ENCODE results near the gene GALNT10.

GALNT10 gene

DNA sequence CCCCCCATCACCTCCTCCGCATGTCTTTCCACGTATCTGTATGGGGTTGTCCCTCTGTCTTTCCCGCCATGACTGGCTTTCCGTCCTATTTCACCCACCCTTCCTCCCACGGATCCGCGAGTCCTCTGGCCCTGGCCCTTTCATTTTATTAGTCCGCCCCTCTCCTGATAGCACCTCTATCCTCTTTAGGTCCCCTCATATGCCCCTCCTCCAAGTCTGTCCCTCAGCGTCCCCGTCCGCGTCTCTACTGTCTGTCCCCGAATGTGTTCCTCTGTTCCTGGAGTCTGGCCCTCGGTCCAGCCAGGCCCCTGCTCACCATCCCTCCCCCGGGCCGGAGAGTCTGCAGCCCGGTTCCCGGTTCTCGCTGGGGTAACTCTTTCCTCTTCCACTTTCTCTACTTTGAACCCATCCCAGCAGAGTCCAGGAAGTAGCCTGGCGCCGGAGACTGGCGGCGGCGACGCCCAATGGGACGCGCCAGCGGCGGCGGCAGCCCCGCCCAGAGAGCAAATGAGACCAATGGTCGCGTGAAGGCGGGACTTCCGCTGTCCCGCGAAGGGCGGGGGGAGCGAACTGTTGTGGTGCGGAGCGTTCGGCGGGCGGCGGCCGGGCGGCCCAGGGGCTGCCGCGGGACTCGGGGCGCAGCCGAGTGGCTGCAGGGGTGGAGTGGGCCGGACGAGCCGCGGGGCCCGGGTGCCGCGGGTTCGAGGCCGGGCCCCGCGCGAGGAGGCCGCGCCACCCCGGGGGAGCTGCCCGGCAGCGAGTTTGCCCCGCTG lies 255.1 kb downstream of the GALNT10 start, which contains the start of gene SAP30L:
Gene SAP30L (plus strand): TSS at position 576 of the 773 bp plus-strand sequence. CDS start 608 bp downstream, outside the sequence.
- no peak within 1 kb of the TSS for H2BK12ac ChIP-seq (ENCODE audit: low read length)
- H2AFZ ChIP-seq (ENCODE audit: low read length) = peak within 1 kb of the TSS; percentile 99
- H3K27ac ChIP-seq (replicated peaks; ENCODE audit: low read length) = peak within 1 kb of the TSS; percentile 56
- H3K18ac ChIP-seq (ENCODE audit: low read length) = peak within 1 kb of the TSS; percentile 96
- no peak within 1 kb of the TSS for H3K4ac ChIP-seq (ENCODE audit: low read length)
- no CpG with 5 or more reads among the region's 70 CpGs for WGBS, 2 donors (ENCODE audit: extremely low coverage in 2 of 2, insufficient read length in 2 of 2, insufficient replicate concordance in 1 of 2)
- peak within 1 kb of the TSS; percentile 92 for H3K4me2 ChIP-seq (ENCODE audit: insufficient read depth, low read length, poor library complexity, severe bottlenecking)
- no peak within 1 kb of the TSS for H2BK15ac ChIP-seq (ENCODE audit: low read length)
- peak within 1 kb of the TSS; percentile 57 for H2BK5ac ChIP-seq (ENCODE audit: low read length)
- no peak within 1 kb of the TSS for H4K91ac ChIP-seq (ENCODE audit: low read depth, low read length, poor library complexity)
- H3K14ac ChIP-seq (ENCODE audit: low read length) = peak within 1 kb of the TSS; percentile 47
- no peaks in the 10 kb centered on the region for H3K27me3 ChIP-seq (ENCODE audit: control insufficient read depth in 3 of 3, insufficient read depth in 3 of 3, low read depth in 1 of 3, low read length in 3 of 3)
- peak; percentile 94 for DNase-seq (ENCODE audit: low spot score)
- no peak within 1 kb of the TSS for H2AK5ac ChIP-seq (ENCODE audit: low read depth, low read length)
- peaks cover 4 to 43% of the 10 kb centered on the region in 2 donors for H3K36me3 ChIP-seq (replicated peaks in 1 of 2; ENCODE audit: control insufficient read depth in 2 of 2, insufficient read depth in 2 of 2, low read length in 2 of 2)
- H3K23ac ChIP-seq (ENCODE audit: low read depth, low read length, poor library complexity) = peak within 1 kb of the TSS; percentile 77
- H3K4me3 ChIP-seq (ENCODE audit: low read length in 2 of 2) = peak within 1 kb of the TSS; percentile 74 to 95
- H3K4me1 ChIP-seq (ENCODE audit: control insufficient read depth in 2 of 2, insufficient read depth in 1 of 2, low read depth in 1 of 2, low read length in 2 of 2) = peaks cover 5 to 11% of the 10 kb centered on the region in 2 donors
- no peak within 1 kb of the TSS for H4K8ac ChIP-seq (ENCODE audit: low read depth, low read length)
- H3K79me1 ChIP-seq (ENCODE audit: low read depth, low read length) = peaks cover 3% of the 10 kb centered on the region
- no peak within 1 kb of the TSS for H2BK120ac ChIP-seq (ENCODE audit: low read depth, low read length)
- H3K9ac ChIP-seq (ENCODE audit: low read depth, low read length, poor library complexity) = peak within 1 kb of the TSS; percentile 92
- no peaks in the 10 kb centered on the region for H3K9me3 ChIP-seq (replicated peaks in 1 of 2; ENCODE audit: control insufficient read depth in 2 of 2, insufficient read depth in 1 of 2, low read depth in 1 of 2, low read length in 2 of 2)

DNA sequence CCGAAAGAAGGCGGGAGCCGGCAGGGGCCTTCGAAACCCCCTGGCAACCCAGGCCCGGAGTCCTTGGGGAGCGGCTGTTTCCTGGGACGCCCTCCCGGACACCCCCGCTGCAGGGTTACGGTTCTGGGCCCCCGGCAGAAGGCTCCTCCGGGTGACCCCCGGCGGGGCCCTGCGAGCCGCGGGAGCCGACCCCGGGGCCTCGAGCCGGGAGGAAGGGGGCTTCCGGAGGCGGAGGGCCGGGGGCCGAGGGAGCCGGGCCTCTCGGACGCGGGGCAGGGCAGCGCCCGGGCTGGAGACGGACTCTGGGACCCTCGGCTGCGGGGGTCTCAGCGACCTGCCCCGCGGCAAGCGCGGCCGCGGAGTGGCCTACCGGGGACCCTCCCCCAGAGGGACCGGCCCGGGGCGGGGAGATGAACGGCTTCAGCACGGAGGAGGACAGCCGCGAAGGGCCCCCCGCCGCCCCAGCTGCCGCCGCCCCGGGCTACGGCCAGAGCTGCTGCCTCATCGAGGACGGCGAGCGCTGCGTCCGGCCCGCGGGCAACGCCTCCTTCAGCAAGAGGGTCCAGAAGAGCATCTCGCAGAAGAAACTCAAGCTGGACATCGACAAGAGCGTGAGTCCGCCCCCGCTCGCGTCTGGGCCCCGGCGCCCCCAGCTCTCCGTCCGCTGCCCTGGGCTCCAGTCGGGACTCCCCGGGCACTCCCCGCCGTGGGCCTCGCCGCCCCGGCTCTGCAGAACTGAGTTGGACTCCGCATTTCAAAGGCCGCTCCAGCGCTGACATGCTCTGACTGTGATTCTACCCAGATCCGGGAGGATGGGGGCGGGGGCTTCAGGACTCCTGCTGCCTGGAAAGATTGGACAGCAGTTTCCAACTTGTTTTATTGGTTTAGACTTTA lies 255.9 kb downstream of the GALNT10 start:
- peak overlapping the region; percentile 74 to 86 for H3K4me3 ChIP-seq (ENCODE audit: low read length in 2 of 2)
- H2BK15ac ChIP-seq (ENCODE audit: low read length) = no peak overlapping the region
- peak overlapping the region; percentile 84 for H3K4me2 ChIP-seq (ENCODE audit: insufficient read depth, low read length, poor library complexity, severe bottlenecking)
- no peak overlapping the region for H3K4ac ChIP-seq (ENCODE audit: low read length)
- peak overlapping the region; percentile 99 for H2AFZ ChIP-seq (ENCODE audit: low read length)
- H2AK5ac ChIP-seq (ENCODE audit: low read depth, low read length) = no peak overlapping the region
- H2BK12ac ChIP-seq (ENCODE audit: low read length) = no peak overlapping the region
- peak overlapping the region; percentile 47 for H3K14ac ChIP-seq (ENCODE audit: low read length)
- peak; percentile 57 for DNase-seq (ENCODE audit: low spot score)
- peak overlapping the region; percentile 73 for H3K9ac ChIP-seq (ENCODE audit: low read depth, low read length, poor library complexity)
- H3K27ac ChIP-seq (replicated peaks; ENCODE audit: low read length) = peak overlapping the region; percentile 38
- H3K18ac ChIP-seq (ENCODE audit: low read length) = peak overlapping the region; percentile 65
- H2BK5ac ChIP-seq (ENCODE audit: low read length) = peak overlapping the region; percentile 57
- peaks cover 5 to 11% of the 10 kb centered on the region in 2 donors for H3K4me1 ChIP-seq (ENCODE audit: control insufficient read depth in 2 of 2, insufficient read depth in 1 of 2, low read depth in 1 of 2, low read length in 2 of 2)
- H3K36me3 ChIP-seq (replicated peaks in 1 of 2; ENCODE audit: control insufficient read depth in 2 of 2, insufficient read depth in 2 of 2, low read length in 2 of 2) = peaks cover 4 to 43% of the 10 kb centered on the region in 2 donors
- no peaks in the 10 kb centered on the region for H3K9me3 ChIP-seq (replicated peaks in 1 of 2; ENCODE audit: control insufficient read depth in 2 of 2, insufficient read depth in 1 of 2, low read depth in 1 of 2, low read length in 2 of 2)
- no peak overlapping the region for H4K91ac ChIP-seq (ENCODE audit: low read depth, low read length, poor library complexity)
- peak overlapping the region; percentile 77 for H3K23ac ChIP-seq (ENCODE audit: low read depth, low read length, poor library complexity)
- H2BK120ac ChIP-seq (ENCODE audit: low read depth, low read length) = no peak overlapping the region
- H3K79me1 ChIP-seq (ENCODE audit: low read depth, low read length) = peaks cover 3% of the 10 kb centered on the region
- no CpG with 5 or more reads among the region's 87 CpGs for WGBS, 2 donors (ENCODE audit: extremely low coverage in 2 of 2, insufficient read length in 2 of 2, insufficient replicate concordance in 1 of 2)
- H3K27me3 ChIP-seq (ENCODE audit: control insufficient read depth in 3 of 3, insufficient read depth in 3 of 3, low read depth in 1 of 3, low read length in 3 of 3) = no peaks in the 10 kb centered on the region
- no peak overlapping the region for H4K8ac ChIP-seq (ENCODE audit: low read depth, low read length)

DNA sequence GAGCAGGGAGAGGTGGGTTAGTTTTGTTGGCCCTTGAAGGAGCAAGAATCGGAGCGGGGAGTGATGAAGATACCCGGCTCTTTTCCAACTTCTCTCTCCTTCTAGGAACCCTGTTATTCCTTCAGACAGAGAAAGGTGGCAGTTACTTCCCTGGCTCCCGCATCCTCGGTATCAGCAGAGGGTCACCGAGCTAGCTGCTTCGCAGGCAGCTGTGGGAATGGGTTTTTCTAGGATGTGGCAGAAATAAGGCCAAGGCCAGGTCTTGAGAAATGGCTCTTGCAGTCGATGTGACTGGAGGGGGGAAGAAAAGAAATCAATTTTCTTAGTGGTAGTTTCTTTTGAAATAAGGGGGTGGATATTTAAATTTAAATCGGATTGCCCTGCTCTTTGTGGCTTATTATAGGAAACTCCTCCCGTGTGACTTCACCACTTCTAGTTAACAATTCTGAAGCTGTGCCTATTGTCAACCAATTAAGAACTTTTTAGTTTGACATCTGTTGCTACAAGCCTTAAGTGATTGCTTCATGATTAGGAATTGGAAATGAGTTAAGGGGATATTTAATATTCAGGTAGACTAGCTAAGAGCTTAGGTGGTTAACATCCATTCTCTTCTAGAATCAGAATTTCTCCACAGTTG lies 256.7 kb downstream of the GALNT10 start:
- Histone ChIP-seq H3K14ac (ENCODE audit: low read length) (no peak overlapping the region), H4K8ac (ENCODE audit: low read depth, low read length) (no peak overlapping the region), H3K9me3 (replicated peaks in 1 of 2; ENCODE audit: control insufficient read depth in 2 of 2, insufficient read depth in 1 of 2, low read depth in 1 of 2, low read length in 2 of 2) (no peaks in the 10 kb centered on the region), H3K79me1 (ENCODE audit: low read depth, low read length) (peaks cover 3% of the 10 kb centered on the region), H2AK5ac (ENCODE audit: low read depth, low read length) (no peak overlapping the region), H4K91ac (ENCODE audit: low read depth, low read length, poor library complexity) (no peak overlapping the region), H3K4ac (ENCODE audit: low read length) (no peak overlapping the region), H3K4me1 (ENCODE audit: control insufficient read depth in 2 of 2, insufficient read depth in 1 of 2, low read depth in 1 of 2, low read length in 2 of 2) (peaks cover 5 to 15% of the 10 kb centered on the region in 2 donors), H3K18ac (ENCODE audit: low read length) (no peak overlapping the region), H3K9ac (ENCODE audit: low read depth, low read length, poor library complexity) (no peak overlapping the region), H2BK120ac (ENCODE audit: low read depth, low read length) (no peak overlapping the region), H2BK12ac (ENCODE audit: low read length) (no peak overlapping the region), H3K4me3 (ENCODE audit: low read length in 2 of 2) (peak overlapping the region; percentile 74 to 86), H2AFZ (ENCODE audit: low read length) (peak overlapping the region; percentile 99), H3K4me2 (ENCODE audit: insufficient read depth, low read length, poor library complexity, severe bottlenecking) (peak overlapping the region; percentile 84), H3K36me3 (replicated peaks in 1 of 2; ENCODE audit: control insufficient read depth in 2 of 2, insufficient read depth in 2 of 2, low read length in 2 of 2) (peaks cover 7 to 43% of the 10 kb centered on the region in 2 donors), H3K27ac (replicated peaks; ENCODE audit: low read length) (no peak overlapping the region), H3K23ac (ENCODE audit: low read depth, low read length, poor library complexity) (no peak overlapping the region), H3K27me3 (ENCODE audit: control insufficient read depth in 3 of 3, insufficient read depth in 3 of 3, low read depth in 1 of 3, low read length in 3 of 3) (no peaks in the 10 kb centered on the region), H2BK15ac (ENCODE audit: low read length) (no peak overlapping the region), H2BK5ac (ENCODE audit: low read length) (peak overlapping the region; percentile 57)
- no peak for DNase-seq (ENCODE audit: low spot score)
- WGBS, 2 donors (ENCODE audit: extremely low coverage in 2 of 2, insufficient read length in 2 of 2, insufficient replicate concordance in 1 of 2) = no CpG with 5 or more reads among the region's 10 CpGs
